Mucosa of descending colon (tissue), 3 donors: ENCODE data around the gene PM20D2. TPM values are rescaled to one million over a fixed set of nuclear protein-coding genes. Genes with fewer than 3 reads are reported as not detected.
A peak's percentile ranks its signal among the peaks of the same experiment; 100 is the strongest.

Experiments
- ATAC-seq: fragments of 200-7000 bp; cut with Tn5 transposase; one replicate; pipeline ENCODE4 v1.9.1; 2020; ENCODE audit warnings: mild to moderate bottlenecking, moderate library complexity
- DNase-seq, 3 donors: peaks; one replicate each; pipeline ENCODE4 v3.0.0-alpha.2; 2020
- H3K36me3 ChIP-seq: fragments of 200-600 bp; one replicate; pipeline ENCODE4 v1.8.0; 2021; ENCODE audit warnings: low read depth, mild to moderate bottlenecking
- H3K4me1 ChIP-seq: fragments of 200-600 bp; one replicate; pipeline ENCODE4 v1.8.0; 2021; ENCODE audit warnings: low read depth, mild to moderate bottlenecking
- H3K4me3 ChIP-seq: fragments of 200-600 bp; one replicate; pipeline ENCODE4 v1.8.0; 2021; ENCODE audit warnings: mild to moderate bottlenecking
- H3K9me3 ChIP-seq: fragments of 200-600 bp; one replicate; pipeline ENCODE4 v1.8.0; 2021; ENCODE audit warnings: mild to moderate bottlenecking
- CTCF ChIP-seq: fragments of 200-600 bp; IDR thresholded peaks from one replicate; pipeline ENCODE4 v1.8.0; 2022; ENCODE audit warnings: antibody characterized with exemption, mild to moderate bottlenecking
- intact Hi-C, 2 donors: fragments of 100-400 bp; cut with DNase I in 1 of 2; cut with micrococcal nuclease in 1 of 2; formaldehyde crosslinking; loops; one replicate each; pipeline versions ENCODE4 v1.11.0 to v1.11.1; 2022; cut with DNase I, micrococcal nuclease
- total RNA-seq, 3 donors: library from RNA; stranded (reverse); fragmentation: NEBNext Ultra II Directional in 2 of 3; extraction: Animal tissue kit (Norgen Biotek cat#: 25700) in 2 of 3; gene quantifications; one replicate each; pipeline versions ENCODE4 v1.2.1 to v1.2.4, GENCODE V29; 2021 to 2023
- donor health status: DM: no; HTN: no; CAD: no; lungs with moderate emphysema.
- donor health status: DM: no; HTN: no; CAD: no.
- donor health status: DM: no; HTN: yes; CAD: no.

The PM20D2 gene
- total RNA-seq, 3 donors from 2014 or later: 9.4 to 17.6 (median 13.8) TPM

- H3K4me3 ChIP-seq: no peak overlapping the region
- TF ChIP-seq CTCF: no peak
- H3K9me3 ChIP-seq: no peaks in the 10 kb centered on the region
- DNase-seq: no peak
- no peaks in the 10 kb centered on the region for H3K36me3 ChIP-seq
- ATAC-seq: no peak
- peaks cover 4% of the 10 kb centered on the region for H3K4me1 ChIP-seq
- intact Hi-C loops: loop anchor here in 1 of 2 donors (10.0 kb wide), 1 partner anchor 132 kb away; no protein-coding TSS in a partner anchor
Observed at GRCh38 chr6:89116702-89117101, 29.2 kb upstream of the PM20D2 start.

GRCh38 chr6:89117211-89118108, 28.4 kb upstream of the PM20D2 start, which contains the start of gene SRSF12:
Gene SRSF12 (minus strand): TSS chr6:89118071. CDS start chr6:89117887, 184 bp downstream.
- H3K4me1 ChIP-seq: peaks cover 4% of the 10 kb centered on the region
- no peaks in the 10 kb centered on the region for H3K36me3 ChIP-seq
- no peaks in the 10 kb centered on the region for H3K9me3 ChIP-seq
- intact Hi-C loops: loop anchor here in 1 of 2 donors (10.0 kb wide), 1 partner anchor 133 kb away; no protein-coding TSS in a partner anchor
- no peak for TF ChIP-seq CTCF
- ATAC-seq (peak; percentile 89), DNase-seq (peak; percentile 38 to 55 (median 52))
- H3K4me3 ChIP-seq: no peak within 1 kb of the TSS

- intact Hi-C loops: loop anchor here in 1 of 2 donors (10.0 kb wide), 1 partner anchor 134 kb away; no protein-coding TSS in a partner anchor
- DNase-seq (no peak), ATAC-seq (no peak)
- no peak overlapping the region for H3K4me3 ChIP-seq
- H3K4me1 ChIP-seq: peaks cover 4% of the 10 kb centered on the region
- H3K9me3 ChIP-seq: no peaks in the 10 kb centered on the region
- H3K36me3 ChIP-seq: no peaks in the 10 kb centered on the region
- no peak for TF ChIP-seq CTCF
Observed at GRCh38 chr6:89118931-89119330, 26.9 kb upstream of the PM20D2 start.

- Histone ChIP-seq H3K4me3 (no peak overlapping the region), H3K36me3 (no peaks in the 10 kb centered on the region), H3K4me1 (peaks cover 4% of the 10 kb centered on the region), H3K9me3 (no peaks in the 10 kb centered on the region)
- ATAC-seq: no peak
- no peak for DNase-seq
- intact Hi-C loops: loop anchor here in 1 of 2 donors (5.0 kb wide), 1 partner anchor 122 kb away; no protein-coding TSS in a partner anchor
- no peak for TF ChIP-seq CTCF
Observed at GRCh38 chr6:89120371-89120770, 25.5 kb upstream of the PM20D2 start.

- no peak for DNase-seq
- Histone ChIP-seq H3K4me1 (peaks cover 3% of the 10 kb centered on the region), H3K9me3 (no peaks in the 10 kb centered on the region), H3K4me3 (no peak overlapping the region), H3K36me3 (no peaks in the 10 kb centered on the region)
- ATAC-seq: no peak
- intact Hi-C loops: loop anchor here in 1 of 2 donors (5.0 kb wide), 1 partner anchor 120 kb away; no protein-coding TSS in a partner anchor
- TF ChIP-seq CTCF: no peak
Observed at GRCh38 chr6:89121934-89122333, 23.9 kb upstream of the PM20D2 start.
